ENCODE measurements around the gene MED12. TPM values are rescaled to one million over a fixed set of nuclear protein-coding genes. Genes with fewer than 3 reads are reported as not detected.

MED12 gene
- total and polyA plus RNA-seq, 2 of the 8 experiments (the other 6 are each of a cell fraction or from before 2014, with no cell fraction given): 19.4 to 48.9 TPM

- H2BK20ac ChIP-seq (ENCODE audit: low read length): no peak overlapping the region
- no peak overlapping the region for H2BK12ac ChIP-seq (ENCODE audit: low read depth, low read length)
- H3K79me1 ChIP-seq (ENCODE audit: low read depth, low read length): no peaks in the 10 kb centered on the region
- no peak overlapping the region for H4K8ac ChIP-seq (ENCODE audit: extremely low read depth, insufficient read depth, low read length)
- H2AK5ac ChIP-seq (ENCODE audit: low read depth, low read length): no peak overlapping the region
- no peak overlapping the region for H3K56ac ChIP-seq (replicated peaks; ENCODE audit: insufficient read length, low read depth, low read length)
- no peaks in the 10 kb centered on the region for H4K20me1 ChIP-seq (replicated peaks in 1 of 2; ENCODE audit: control insufficient read depth in 1 of 2, insufficient read depth in 2 of 2, low read length in 2 of 2)
- H3K4me2 ChIP-seq (ENCODE audit: insufficient read depth in 1 of 2, low read depth in 2 of 2, low read length in 2 of 2): no peak overlapping the region
- TF ChIP-seq SRF (IDR thresholded peaks at IDR 0.05; ENCODE audit: low read depth, low read length): no peak
- CTCF ChIA-PET (ENCODE audit: partially characterized antibody): no interaction called here
- H3K79me2 ChIP-seq (ENCODE audit: control insufficient read depth in 1 of 2, insufficient read depth in 2 of 2, low read length in 2 of 2): no peaks in the 10 kb centered on the region
- H4K5ac ChIP-seq (ENCODE audit: insufficient read length, low read depth, low read length): no peak overlapping the region
- no peak overlapping the region for H3K9ac ChIP-seq (replicated peaks in 1 of 4; ENCODE audit: extremely low read depth in 1 of 4, low read depth in 3 of 4, low read length in 3 of 4)
- no peak overlapping the region for H2BK120ac ChIP-seq (replicated peaks; ENCODE audit: low read depth, low read length)
- no peak overlapping the region for H4K91ac ChIP-seq (replicated peaks; ENCODE audit: insufficient read length, low read length)
- POLR2A ChIA-PET (ENCODE audit: partially characterized antibody): no interaction called here
- no peak overlapping the region for H3K4me3 ChIP-seq (ENCODE audit: extremely low read depth in 1 of 4, insufficient read depth in 2 of 4, low read depth in 3 of 4, low read length in 4 of 4)
- H2BK15ac ChIP-seq (ENCODE audit: low read length): no peak overlapping the region
- H3K4me1 ChIP-seq (replicated peaks in 1 of 4; ENCODE audit: control insufficient read depth in 3 of 4, insufficient read depth in 4 of 4, low read length in 3 of 4): no peaks in the 10 kb centered on the region
- 91% methylated on average over 8 of the region's 12 CpGs; no CpG with 5 or more reads in 1 of the 2 experiments for WGBS, 2 experiments (ENCODE audit: extremely low coverage in 1 of 2, insufficient coverage in 1 of 2, insufficient read length in 1 of 2, insufficient replicate concordance in 2 of 2, low coverage in 1 of 2, low lambda C conversion rate in 2 of 2, missing lambda C conversion rate in 1 of 2)
- no peak for FAIRE-seq
- no peak overlapping the region for H3K23ac ChIP-seq (ENCODE audit: insufficient read length)
- H2AFZ ChIP-seq (ENCODE audit: low read length): no peak overlapping the region
- no peak for DNase-seq (ENCODE audit: low read depth in 1 of 2, low spot score in 2 of 2)
- no peaks in the 10 kb centered on the region for H3K9me3 ChIP-seq (ENCODE audit: insufficient read depth in 2 of 2, low read depth in 1 of 2, low read length in 1 of 2)
- no peaks in the 10 kb centered on the region for H3K23me2 ChIP-seq (ENCODE audit: low read depth, low read length)
- no peak overlapping the region for H3K27ac ChIP-seq (ENCODE audit: low read depth, low read length)
- H3K14ac ChIP-seq (ENCODE audit: insufficient read length): no peak overlapping the region
- no peak overlapping the region for H2BK5ac ChIP-seq (ENCODE audit: low read depth, low read length)
- H3K36me3 ChIP-seq (ENCODE audit: control insufficient read depth in 2 of 4, insufficient read depth in 4 of 4, low read length in 3 of 4): peaks cover 0 to 3% (median 0%) of the 10 kb centered on the region in 4 experiments; a peak in 2 of 8 replicates
- H3K27me3 ChIP-seq (replicated peaks in 1 of 4; ENCODE audit: control insufficient read depth in 3 of 4, extremely low read depth in 1 of 4, insufficient read depth in 3 of 4, low read length in 3 of 4): no peaks in the 10 kb centered on the region
- no peak overlapping the region for H3K4ac ChIP-seq (replicated peaks; ENCODE audit: insufficient read length, low read depth, low read length)
- H3K18ac ChIP-seq (ENCODE audit: extremely low read depth, low read length): no peak overlapping the region
These were observed 45.7 kb downstream of the MED12 start for GRCh38 chrX:71164071-71164470.

Measured in H1 (cell line).